Transverse colon (tissue), 4 donors: Measurements from ENCODE around the gene ABHD16B.

Experiments
- POLR2AphosphoS5 ChIP-seq, 3 donors: sonication (generic); formaldehyde crosslinking; IDR thresholded peaks; one replicate each; pipeline ENCODE4 v1.6.1; 2016; ENCODE audit warnings: antibody characterized with exemption in 3 of 3
- TF ChIP-seq, protein P1 (sequence below), 5 experiments: fragments of 200-600 bp in 3 of 5; fragments of 450-650 bp in 2 of 5; sonication (generic) in 3 of 5; IDR thresholded peaks; 1 replicate in 2 of 5; 2 replicates in 3 of 5; pipeline ENCODE4 v1.5.1; 2016 to 2017; ENCODE audit warnings: antibody characterized with exemption in 5 of 5, inconsistent platforms in 3 of 5, mild to moderate bottlenecking in 2 of 5, moderate library complexity in 1 of 5

DNA sequence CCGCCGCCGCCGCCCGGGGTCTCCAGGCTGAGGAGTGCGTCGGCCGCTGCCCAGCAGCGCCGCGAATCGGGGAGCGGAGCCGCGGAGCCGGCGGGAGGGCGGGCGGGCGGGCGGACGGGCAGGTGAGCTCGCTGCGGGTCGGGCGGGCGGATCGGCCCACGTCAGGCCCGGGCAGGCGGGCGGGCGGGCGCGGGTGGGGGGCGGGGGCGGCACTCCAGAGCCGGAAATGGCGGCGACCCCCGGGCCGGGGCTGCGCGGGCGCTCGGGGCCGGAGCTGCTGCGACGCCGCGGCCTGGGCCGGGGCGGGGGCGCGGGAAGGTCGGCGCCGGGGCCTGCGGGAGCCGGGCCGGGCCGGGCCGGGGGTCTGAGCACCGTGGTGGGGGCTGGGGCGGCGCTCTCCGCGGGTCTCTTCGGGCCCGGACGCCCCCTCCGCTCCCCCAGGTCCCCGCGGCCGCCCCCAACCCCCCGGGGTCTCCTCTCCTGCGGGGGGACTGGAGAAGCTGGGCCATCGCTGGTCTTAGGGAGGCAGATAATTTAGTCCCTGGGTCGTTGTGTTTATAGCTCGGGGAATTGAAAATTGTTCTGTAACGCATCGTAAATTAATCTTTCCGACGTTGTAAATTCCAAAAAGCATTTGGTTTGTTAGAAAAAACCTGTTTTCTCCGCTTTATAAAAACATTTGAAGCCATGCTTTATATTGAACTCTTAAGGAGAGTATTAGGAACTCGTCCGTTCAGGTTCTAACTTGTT lies 34.1 kb downstream of the ABHD16B start:
- TF ChIP-seq, protein P1, sequence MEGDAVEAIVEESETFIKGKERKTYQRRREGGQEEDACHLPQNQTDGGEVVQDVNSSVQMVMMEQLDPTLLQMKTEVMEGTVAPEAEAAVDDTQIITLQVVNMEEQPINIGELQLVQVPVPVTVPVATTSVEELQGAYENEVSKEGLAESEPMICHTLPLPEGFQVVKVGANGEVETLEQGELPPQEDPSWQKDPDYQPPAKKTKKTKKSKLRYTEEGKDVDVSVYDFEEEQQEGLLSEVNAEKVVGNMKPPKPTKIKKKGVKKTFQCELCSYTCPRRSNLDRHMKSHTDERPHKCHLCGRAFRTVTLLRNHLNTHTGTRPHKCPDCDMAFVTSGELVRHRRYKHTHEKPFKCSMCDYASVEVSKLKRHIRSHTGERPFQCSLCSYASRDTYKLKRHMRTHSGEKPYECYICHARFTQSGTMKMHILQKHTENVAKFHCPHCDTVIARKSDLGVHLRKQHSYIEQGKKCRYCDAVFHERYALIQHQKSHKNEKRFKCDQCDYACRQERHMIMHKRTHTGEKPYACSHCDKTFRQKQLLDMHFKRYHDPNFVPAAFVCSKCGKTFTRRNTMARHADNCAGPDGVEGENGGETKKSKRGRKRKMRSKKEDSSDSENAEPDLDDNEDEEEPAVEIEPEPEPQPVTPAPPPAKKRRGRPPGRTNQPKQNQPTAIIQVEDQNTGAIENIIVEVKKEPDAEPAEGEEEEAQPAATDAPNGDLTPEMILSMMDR (IDR thresholded peaks at IDR 0.05): no peak
- no peak for TF ChIP-seq POLR2AphosphoS5 (IDR thresholded peaks at IDR 0.05)
